HG03108 (cell line): Measurements from ENCODE around the gene SLC2A6.
"Not testable (repeated sequence)": the region's sequence is repeated elsewhere in the genome, so short reads cannot be mapped to it uniquely, and the experiment has no call there.

ENCODE experiments used
- ATAC-seq: cut with Tn5 transposase; IDR thresholded peaks from one replicate; pipeline ENCODE4 v1.9.1; 2021; ENCODE audit warnings: moderate library complexity; ENCODE audit not compliant: unreplicated experiment

Gene SLC2A6

GRCh38 chr9:133463234-133463863, 15.6 kb downstream of the SLC2A6 start:
- no peak for ATAC-seq

- ATAC-seq: no peak
Observed at GRCh38 chr9:133461975-133462374, 16.9 kb downstream of the SLC2A6 start.

GRCh38 chr9:133460405-133461175, 18.3 kb downstream of the SLC2A6 start:
- ATAC-seq: peak; percentile 23

- peak; percentile 54 for ATAC-seq
Observed at GRCh38 chr9:133459476-133460404, 19.2 kb downstream of the SLC2A6 start, which contains the start of gene CACFD1. TSS of gene CACFD1 (plus strand) at chr9:133459978. CDS start at chr9:133460067, 89 bp downstream.

- ATAC-seq: no peak
Observed at GRCh38 chr9:133458643-133459312, 20.1 kb downstream of the SLC2A6 start.

- no peak for ATAC-seq
Observed at GRCh38 chr9:133457748-133458147, 21.2 kb downstream of the SLC2A6 start.

GRCh38 chr9:133457233-133457632, 21.7 kb downstream of the SLC2A6 start:
- no peak for ATAC-seq

- ATAC-seq: no peak
Observed at GRCh38 chr9:133456409-133456808, 22.5 kb downstream of the SLC2A6 start.

GRCh38 chr9:133455936-133456335, 23.0 kb downstream of the SLC2A6 start:
- ATAC-seq: no peak

- ATAC-seq: no peak
Observed at GRCh38 chr9:133454943-133455673, 23.8 kb downstream of the SLC2A6 start.

- no peak for ATAC-seq
Observed at GRCh38 chr9:133454325-133454724, 24.6 kb downstream of the SLC2A6 start.

GRCh38 chr9:133453651-133454050, 25.2 kb downstream of the SLC2A6 start:
- no peak for ATAC-seq

- ATAC-seq: no peak
Observed at GRCh38 chr9:133452562-133452961, 26.3 kb downstream of the SLC2A6 start.

- ATAC-seq: not testable (repeated sequence)
Observed at GRCh38 chr9:133451865-133452264, 27.0 kb downstream of the SLC2A6 start.

- no peak for ATAC-seq
Observed at GRCh38 chr9:133449760-133450159, 29.1 kb downstream of the SLC2A6 start.

- ATAC-seq: no peak
Observed at GRCh38 chr9:133448487-133448972, 30.4 kb downstream of the SLC2A6 start.

- ATAC-seq: no peak
Observed at GRCh38 chr9:133445293-133445969, 33.5 kb downstream of the SLC2A6 start.

- ATAC-seq: no peak
Observed at GRCh38 chr9:133443982-133444381, 34.9 kb downstream of the SLC2A6 start.

GRCh38 chr9:133443248-133443647, 35.7 kb downstream of the SLC2A6 start:
- ATAC-seq: no peak
